Glomerular endothelial cell (primary cell): Measurements from ENCODE around the gene B3GAT2. TPM values are rescaled to one million over a fixed set of nuclear protein-coding genes. Genes with fewer than 3 reads are reported as not detected.
"Not testable (repeated sequence)": the region's sequence is repeated elsewhere in the genome, so short reads cannot be mapped to it uniquely, and the experiment has no call there.

Experiments
- DNase-seq: peaks from one replicate; pipeline ENCODE4 v3.0.0-alpha.2; 2011; ENCODE audit warnings: low read depth, low spot score; ENCODE audit errors: extremely low read depth
- total RNA-seq: library from RNA; depleted of rRNA; stranded (reverse); fragments of >200 nt; gene quantifications from 2 replicates; pipeline ENCODE4 v1.2.3, GENCODE V29; 2015

B3GAT2 gene
- total RNA-seq, result not detected in 2 replicates

- DNase-seq, result no peak
These were observed at the start of gene B3GAT2 for GRCh38 chr6:70956451-70957283. TSS of gene B3GAT2 (minus strand) at chr6:70957060. CDS start at chr6:70956429, 631 bp downstream.

DNA sequence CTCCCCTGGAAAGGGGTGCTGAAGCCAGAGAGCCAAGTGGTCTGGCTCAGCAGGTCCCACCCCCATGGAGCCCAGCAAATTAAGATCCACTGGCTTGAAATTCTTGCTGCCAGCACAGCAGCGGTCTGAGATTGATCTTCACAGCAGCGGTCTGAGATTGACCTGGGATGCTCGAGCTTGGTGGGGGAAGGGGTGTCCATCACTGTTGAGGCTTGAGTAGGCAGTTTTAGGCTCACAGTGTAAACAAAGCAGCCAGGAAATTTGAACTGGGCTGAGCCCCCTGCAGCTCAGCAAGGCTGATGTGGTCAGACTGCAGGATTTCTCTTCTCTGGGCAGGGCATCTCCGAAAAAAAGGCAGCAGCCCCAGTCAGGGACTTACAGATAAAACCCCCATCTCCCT lies 41.3 kb upstream of the B3GAT2 start:
- no peak for DNase-seq

GRCh38 chr6:70997379-70997778 lies 40.5 kb upstream of the B3GAT2 start:
- no peak for DNase-seq

DNA sequence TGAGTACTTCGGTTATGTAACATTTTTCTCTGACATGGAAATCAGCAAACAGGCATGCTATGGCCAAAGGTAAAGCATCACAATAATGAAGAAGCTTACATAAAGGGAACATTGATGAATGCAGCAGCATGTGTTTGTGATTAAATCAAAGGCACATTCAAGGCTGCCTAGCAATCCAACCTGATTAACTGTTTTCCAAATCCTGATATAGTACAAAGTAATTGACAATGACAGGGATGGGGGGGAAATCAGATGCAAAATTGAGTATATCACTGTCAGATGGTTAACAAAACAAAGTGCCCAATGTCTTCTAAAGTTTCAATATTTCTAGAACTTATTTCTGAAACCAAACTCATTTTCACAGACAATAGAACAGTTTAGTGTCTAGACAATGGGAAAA lies 39.2 kb upstream of the B3GAT2 start:
- DNase-seq, result no peak

GRCh38 chr6:70995411-70995810 lies 38.6 kb upstream of the B3GAT2 start:
- DNase-seq, result no peak

DNA sequence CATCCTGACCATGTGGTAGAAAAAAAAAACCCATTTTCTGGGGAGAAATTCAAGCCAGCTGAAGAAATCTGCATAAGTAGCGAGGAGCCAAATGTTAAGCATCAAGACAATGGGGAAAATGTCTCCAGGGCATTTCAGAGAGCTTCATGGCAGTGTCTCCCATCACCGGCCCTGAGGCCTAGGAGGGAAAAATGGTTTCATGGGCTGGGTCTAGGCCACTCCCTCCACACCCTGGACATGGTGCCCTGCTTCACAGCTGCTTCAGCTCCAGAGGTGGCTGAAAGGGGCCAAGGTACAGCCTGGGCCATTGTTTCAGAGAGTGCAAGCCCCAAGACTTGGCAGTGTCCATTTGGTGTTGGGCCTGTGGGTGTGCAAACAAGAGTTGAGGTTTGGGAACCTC lies 34.4 kb upstream of the B3GAT2 start:
- DNase-seq, result no peak

DNA sequence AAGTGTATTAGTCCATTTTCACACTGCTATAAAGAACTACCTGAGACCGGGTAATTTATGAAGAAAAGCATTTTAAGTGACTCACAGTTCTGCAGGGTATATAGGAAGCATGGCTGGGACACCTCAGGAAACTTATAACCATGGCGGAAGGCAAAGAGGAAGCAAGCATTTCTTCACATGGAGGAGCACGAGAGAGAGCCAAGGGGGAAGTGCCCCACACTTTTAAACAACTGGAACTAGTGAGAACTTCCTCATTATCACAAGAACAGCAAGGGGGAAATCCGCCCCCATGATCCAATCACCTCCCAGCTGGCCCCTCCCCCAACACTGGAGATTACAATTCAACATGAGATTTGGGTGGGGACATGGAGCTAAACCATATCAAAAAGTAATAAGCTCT lies 28.3 kb upstream of the B3GAT2 start:
- no peak for DNase-seq

GRCh38 chr6:70982747-70983146 lies 25.9 kb upstream of the B3GAT2 start:
- DNase-seq, result no peak

- no peak for DNase-seq
These were observed 23.9 kb upstream of the B3GAT2 start for GRCh38 chr6:70980727-70981126.

DNA sequence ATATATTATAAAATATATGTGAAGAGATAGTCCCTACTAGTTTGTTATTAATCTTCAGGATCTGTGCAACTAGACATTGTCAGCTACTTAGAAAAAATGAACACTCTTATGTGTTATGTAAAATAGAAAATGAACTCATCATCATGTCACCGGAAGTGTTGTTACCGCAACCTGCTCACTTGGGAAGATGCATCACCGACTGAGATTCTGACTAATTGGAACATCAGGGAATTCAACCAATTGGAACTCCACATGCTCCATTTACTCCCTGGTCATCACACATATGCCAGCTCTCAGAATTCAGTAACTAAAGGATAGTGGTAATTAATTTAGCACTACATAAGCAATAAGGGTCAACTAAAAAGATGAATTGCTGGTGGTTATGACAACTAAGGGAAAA lies 16.7 kb upstream of the B3GAT2 start:
- no peak for DNase-seq

DNA sequence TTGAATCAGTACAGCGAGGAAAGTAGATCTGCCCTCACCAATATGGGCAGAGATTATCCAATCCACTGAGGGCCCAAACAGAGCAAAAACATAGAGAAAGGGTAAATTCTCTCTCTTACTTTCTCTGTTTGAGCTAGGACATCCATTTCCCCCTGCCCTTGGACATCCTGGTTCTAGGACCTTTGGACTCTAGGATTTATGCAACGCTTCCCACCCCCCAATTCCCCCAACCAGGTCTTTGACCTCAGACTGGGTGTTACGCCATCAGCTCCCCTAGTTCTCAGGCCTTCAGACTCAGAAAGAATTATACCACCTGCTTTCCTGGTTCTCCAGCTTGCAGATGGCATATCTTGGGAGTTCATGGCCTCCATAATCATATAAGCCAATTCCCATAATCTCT lies 10.2 kb upstream of the B3GAT2 start:
- DNase-seq, result no peak

DNA sequence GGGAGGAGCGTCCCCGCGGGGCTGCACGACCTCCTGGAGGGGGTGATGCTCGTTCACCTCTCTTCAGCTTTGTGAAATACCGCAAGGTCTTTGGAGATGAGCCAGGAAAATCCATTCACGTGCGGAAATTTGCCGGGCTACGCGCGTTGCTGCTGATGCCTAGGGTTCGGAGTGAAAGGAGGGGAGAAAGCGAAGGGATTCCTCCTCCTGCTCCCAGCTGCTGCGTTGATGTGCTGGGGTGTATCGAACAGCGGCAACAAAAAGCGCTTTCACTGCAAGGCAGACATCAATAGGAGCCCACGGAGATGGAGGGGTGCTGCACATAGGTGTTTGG lies 391 bp upstream of the B3GAT2 start:
- no peak for DNase-seq

GRCh38 chr6:70956191-70956450 lies 739 bp downstream of the B3GAT2 start:
- DNase-seq, result no peak

- peak; percentile 18 for DNase-seq
These were observed 1.2 kb downstream of the B3GAT2 start for GRCh38 chr6:70955441-70956190.

DNA sequence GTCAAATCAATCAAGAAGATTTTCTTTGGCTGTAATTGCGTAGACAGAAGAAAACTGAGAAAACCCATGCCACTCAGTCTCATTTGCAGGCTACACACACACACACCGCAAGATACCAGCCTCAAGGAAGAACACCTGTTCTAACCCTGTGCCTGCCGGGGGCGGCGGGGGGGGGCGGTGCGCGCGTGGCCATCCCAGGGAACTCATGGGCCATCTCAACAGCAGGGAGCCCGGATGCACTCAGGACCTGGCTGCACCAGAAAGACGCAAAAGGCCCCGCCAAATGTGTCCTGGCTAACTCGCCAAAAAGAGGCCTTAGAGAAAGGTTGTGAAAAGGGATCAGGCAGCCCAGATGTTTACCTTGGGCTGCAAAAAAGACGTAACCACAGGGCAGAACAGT lies 2.1 kb downstream of the B3GAT2 start:
- DNase-seq, result no peak

- no peak for DNase-seq
These were observed 2.7 kb downstream of the B3GAT2 start for GRCh38 chr6:70954176-70954575.

DNA sequence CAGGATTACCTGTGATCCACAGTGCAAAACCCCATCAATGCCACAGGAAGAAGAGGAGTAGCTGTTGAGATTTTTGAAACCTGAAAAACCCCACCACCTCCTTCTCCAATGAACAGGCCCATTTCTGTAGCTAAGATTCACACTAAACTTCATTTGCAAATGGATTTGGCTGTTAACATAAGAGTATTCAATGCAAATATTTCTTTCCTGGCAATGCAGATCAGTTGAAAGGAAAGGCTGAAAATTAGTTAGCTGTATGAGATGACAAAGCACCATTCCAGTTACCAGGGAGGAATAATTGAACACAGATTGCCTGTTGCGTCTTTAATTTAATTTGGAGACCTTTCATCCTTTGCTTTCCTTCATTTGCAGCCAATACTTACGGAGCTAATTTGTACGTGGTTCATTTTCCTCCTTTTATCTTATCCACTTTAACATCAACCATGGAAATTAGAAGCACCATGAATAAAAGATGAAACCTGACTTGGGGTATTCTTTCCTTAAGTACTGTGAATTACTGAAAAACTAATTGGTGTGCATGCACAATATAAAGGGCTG lies 4.2 kb downstream of the B3GAT2 start:
- DNase-seq, result no peak

DNA sequence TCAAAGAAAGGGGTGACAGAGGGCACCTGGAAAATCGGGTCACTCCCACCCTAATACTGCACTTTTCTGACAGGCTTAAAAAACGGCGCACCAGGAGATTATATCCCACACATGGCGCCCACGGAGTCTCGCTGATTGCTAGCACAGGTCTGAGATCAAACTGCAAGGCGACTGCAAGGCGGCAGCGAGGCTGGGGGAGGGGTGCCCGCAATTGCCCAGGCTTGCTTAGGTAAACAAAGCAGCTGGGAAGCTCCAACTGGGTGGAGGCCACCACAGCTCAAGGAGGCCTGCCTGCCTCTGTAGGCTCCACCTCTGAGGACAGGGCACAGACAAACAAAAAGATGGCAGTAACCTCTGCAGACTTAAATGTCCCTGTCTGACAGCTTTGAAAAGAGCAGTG lies 12.5 kb downstream of the B3GAT2 start:
- not testable (repeated sequence) for DNase-seq

DNA sequence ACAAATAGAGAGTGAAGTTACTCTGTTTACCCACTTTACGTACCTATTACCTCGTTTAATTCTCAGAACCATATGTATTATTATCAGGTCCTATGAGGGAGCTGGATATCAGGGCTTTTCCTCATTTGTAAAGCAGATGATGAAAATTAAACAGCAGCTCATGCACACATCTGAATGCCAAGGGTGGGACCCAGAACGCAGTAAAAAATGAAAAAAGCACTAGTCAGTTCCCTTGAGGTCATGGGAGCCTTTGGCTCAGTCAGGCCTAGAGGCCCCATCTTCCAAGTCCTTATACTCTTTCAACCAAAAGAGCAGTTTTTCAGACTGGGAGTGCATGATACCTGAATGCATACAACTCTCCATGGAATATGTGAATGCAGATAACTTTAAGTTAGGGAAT lies 23.0 kb downstream of the B3GAT2 start:
- DNase-seq, result no peak

GRCh38 chr6:70905742-70906141 lies 51.1 kb downstream of the B3GAT2 start:
- DNase-seq, result no peak

- no peak for DNase-seq
These were observed 53.0 kb downstream of the B3GAT2 start for GRCh38 chr6:70903665-70904452.
